ENCODE measurements around the gene CDH6.

CDH6 gene

GRCh38 chr5:31250201-31250600 is 56.7 kb downstream of the CDH6 start:
- no peak for DNase-seq (ENCODE audit: low read depth in 2 of 2)

- no peak for DNase-seq (ENCODE audit: low read depth in 2 of 2)
Measured at GRCh38 chr5:31251032-31251431, 57.5 kb downstream of the CDH6 start.

- no peak for DNase-seq (ENCODE audit: low read depth in 2 of 2)
Measured at GRCh38 chr5:31255041-31255440, 61.6 kb downstream of the CDH6 start.

DNA sequence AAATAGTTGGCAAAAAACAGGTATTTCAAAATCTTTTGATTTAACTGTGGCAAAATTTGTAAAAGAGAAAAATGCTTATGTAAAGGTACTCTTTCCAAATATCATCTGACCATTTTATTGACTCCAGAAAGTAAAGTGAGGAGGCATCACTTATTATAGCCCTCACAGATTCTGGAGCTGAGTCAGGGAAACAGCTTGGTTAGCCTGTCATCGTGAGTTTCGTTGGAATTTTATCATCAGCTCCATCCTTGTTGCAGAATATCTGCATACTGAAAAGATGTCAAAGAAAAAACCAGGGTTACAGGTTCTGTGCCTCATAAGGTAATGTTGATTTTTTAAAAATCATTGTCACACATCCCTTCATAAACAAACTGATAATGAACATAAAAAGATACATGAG is 74.8 kb downstream of the CDH6 start:
- no peak for DNase-seq (ENCODE audit: low read depth in 2 of 2)

DNA sequence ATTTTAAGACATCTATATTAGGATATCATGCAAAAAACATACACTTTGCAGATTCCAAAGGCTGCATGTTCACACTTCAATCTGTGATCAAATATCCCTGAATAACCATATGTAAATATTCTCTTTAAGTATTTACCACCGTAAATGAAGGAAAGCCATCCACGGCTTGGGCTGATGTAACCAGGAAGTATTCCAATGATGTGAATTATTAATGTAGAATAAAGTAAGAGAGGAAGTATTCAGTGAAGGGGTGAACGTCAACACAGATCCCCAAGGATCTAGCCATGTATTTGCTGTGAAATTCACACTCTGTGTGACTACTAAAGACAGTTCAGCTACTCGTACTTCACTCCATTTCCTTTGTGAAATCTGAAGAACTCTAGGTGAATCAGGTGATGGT is 75.2 kb downstream of the CDH6 start:
- no peak for DNase-seq (ENCODE audit: low read depth in 2 of 2)

- DNase-seq (ENCODE audit: low read depth in 2 of 2): no peak
Measured at GRCh38 chr5:31269259-31269658, 75.8 kb downstream of the CDH6 start.

GRCh38 chr5:31270396-31270795 is 76.9 kb downstream of the CDH6 start:
- no peak for DNase-seq (ENCODE audit: low read depth in 2 of 2)

DNA sequence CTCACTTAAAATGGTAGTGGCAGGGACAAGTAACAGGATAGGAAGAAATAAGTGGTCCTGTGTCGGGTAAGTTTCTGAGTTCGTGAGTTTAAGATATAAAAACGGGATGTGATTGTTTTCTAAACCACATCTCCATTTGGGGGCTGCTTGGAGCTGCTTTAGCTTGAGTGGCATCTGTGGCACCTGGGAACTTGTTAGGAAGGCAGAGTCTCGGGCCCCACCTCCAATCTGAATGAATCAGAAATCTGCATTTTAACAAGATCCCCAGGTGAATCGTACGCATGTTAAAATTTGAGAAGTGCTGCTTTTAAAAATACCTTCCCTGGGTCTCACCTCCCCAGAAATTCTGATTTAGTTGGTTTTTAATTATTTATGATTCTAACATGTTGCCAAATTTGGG is 78.1 kb downstream of the CDH6 start:
- DNase-seq (ENCODE audit: low read depth in 2 of 2): no peak

GRCh38 chr5:31273161-31273560 is 79.7 kb downstream of the CDH6 start:
- no peak for DNase-seq (ENCODE audit: low read depth in 2 of 2)

- DNase-seq (ENCODE audit: low read depth in 2 of 2): no peak
Measured at GRCh38 chr5:31273631-31274378, 80.3 kb downstream of the CDH6 start.

- no peak for DNase-seq (ENCODE audit: low read depth in 2 of 2)
Measured at GRCh38 chr5:31280210-31280609, 86.7 kb downstream of the CDH6 start.

GRCh38 chr5:31283326-31283725 is 89.8 kb downstream of the CDH6 start:
- no peak for DNase-seq (ENCODE audit: low read depth in 2 of 2)

DNA sequence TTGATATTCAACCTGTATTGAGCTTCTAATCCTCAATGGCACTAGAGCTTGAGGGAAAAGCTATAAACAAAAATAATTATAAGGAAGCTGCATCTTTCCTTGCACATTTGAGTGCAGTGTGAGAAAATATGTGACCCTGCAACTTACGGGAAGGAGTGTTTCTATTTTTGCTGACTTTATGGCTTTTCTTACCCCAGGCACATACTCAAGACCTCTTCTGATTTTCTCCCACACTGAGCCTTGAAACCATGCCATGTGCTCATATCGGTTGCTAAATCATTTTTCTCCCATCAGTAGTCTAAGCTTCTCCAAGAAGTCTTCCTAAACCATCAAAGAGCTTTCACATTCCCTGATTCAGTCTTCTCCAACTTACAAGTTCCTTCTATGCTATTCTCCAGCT is 91.5 kb downstream of the CDH6 start:
- DNase-seq (ENCODE audit: low read depth in 2 of 2): no peak

- DNase-seq (ENCODE audit: low read depth in 2 of 2): no peak
Measured at GRCh38 chr5:31287985-31288384, 94.5 kb downstream of the CDH6 start.

DNA sequence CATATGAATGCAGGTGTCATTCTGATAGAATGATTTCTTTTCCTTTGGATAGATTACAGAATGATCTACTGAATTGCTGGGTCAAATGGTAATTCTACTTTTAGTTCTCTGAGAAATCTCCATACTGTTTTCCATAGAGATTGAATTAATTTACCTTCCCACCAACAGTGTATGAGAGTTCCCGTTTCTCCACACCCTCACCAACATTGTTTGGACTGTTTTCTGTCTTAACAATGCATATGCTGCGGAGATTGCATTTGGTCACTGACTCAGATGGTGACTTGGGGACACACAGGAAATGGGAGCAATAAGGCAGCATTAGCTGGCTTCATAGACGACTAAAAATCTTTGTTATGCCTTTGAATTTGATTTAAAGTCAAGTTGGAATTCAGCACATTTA is 95.9 kb downstream of the CDH6 start:
- DNase-seq (ENCODE audit: low read depth in 2 of 2): no peak

DNA sequence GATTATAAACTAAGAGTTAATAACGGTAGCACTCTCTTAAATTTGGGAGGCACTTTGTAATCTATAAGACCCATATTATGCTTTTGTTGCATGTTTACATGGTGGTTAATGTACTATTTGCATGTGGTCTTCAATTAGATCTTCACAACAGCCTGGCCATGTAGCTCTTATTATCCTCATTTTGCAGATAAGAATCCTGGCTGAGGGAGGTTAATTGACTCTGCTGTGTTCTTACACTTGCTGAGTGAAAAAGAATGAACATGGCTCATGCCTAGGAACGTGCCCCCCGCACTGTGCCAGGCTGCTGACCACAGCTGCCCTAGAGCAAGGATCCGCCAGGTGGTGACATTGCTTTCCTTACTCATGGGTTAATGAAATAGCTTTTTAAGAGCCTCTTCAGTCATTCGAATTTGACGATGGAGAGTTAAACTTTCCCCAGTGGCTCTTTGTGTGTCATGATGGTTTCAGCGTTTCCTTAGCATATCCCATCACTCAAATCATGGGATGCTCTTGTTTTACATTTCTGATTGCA is 97.9 kb downstream of the CDH6 start:
- no peak for DNase-seq (ENCODE audit: low read depth in 2 of 2)

DNA sequence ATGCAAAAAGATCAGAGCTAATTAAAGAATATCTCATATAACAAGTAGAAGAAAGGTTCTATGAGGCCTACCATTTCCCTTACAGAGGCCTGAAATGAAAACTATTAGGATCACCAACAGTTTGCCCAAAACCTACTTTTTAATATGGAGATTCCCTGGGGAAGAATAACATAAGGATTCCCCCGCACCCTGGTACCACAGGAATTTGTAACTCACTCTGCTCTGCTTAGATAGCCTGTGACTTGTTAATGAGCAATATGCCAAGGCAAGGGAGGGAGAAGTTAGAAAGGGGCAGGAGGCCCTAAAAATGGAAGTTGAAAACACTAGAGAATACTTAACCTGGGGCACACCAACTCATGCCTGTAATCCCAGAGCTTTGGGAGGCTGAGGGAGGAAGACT is 107.0 kb downstream of the CDH6 start:
- no peak for DNase-seq (ENCODE audit: low read depth in 2 of 2)

DNA sequence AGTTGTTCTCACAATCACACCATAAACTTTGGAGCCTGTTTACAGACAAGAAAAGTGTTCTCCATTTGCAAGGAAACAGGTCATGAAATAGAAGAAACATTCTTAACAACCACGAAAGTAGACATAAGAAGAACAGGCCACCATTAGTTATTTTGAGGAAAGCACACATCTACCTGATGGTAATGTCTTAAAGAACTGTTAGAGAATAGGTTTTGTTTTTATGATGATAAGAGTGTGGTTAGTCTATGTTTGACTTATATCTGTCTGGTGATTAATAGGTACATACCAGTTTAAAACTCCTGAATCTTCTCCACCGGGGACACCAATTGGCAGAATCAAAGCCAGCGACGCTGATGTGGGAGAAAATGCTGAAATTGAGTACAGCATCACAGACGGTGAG is 108.3 kb downstream of the CDH6 start:
- no peak for DNase-seq (ENCODE audit: low read depth in 2 of 2)

GRCh38 chr5:31303688-31304087 is 110.2 kb downstream of the CDH6 start:
- DNase-seq (ENCODE audit: low read depth in 2 of 2): no peak

- no peak for DNase-seq (ENCODE audit: low read depth in 2 of 2)
Measured at GRCh38 chr5:31317665-31318064, 124.2 kb downstream of the CDH6 start.

GRCh38 chr5:31319335-31319734 is 125.8 kb downstream of the CDH6 start:
- no peak for DNase-seq (ENCODE audit: low read depth in 2 of 2)

DNA sequence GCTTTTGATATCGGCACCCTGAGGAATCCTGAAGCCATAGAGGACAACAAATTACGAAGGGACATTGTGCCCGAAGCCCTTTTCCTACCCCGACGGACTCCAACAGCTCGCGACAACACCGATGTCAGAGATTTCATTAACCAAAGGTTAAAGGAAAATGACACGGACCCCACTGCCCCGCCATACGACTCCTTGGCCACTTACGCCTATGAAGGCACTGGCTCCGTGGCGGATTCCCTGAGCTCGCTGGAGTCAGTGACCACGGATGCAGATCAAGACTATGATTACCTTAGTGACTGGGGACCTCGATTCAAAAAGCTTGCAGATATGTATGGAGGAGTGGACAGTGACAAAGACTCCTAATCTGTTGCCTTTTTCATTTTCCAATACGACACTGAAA is 129.5 kb downstream of the CDH6 start:
- no peak for DNase-seq (ENCODE audit: low read depth in 2 of 2)

DNA sequence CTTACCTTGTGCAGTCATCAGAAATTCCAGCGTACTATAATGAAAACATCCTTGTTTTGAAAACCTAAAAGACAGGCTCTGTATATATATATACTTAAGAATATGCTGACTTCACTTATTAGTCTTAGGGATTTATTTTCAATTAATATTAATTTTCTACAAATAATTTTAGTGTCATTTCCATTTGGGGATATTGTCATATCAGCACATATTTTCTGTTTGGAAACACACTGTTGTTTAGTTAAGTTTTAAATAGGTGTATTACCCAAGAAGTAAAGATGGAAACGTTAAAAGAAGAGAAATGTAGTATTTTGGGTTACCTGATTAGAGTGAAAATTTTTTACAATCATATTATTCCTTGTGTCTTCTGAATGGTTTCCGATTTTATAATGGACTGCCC is 131.4 kb downstream of the CDH6 start:
- no peak for DNase-seq (ENCODE audit: low read depth in 2 of 2)

Data from stimulated activated CD4-positive, alpha-beta T cell treated with anti-CD3 and anti-CD28 coated beads, Interleukin-4, amount 100 ng/mL, for 48 hours (primary cell).